Measurements from ENCODE around the gene FBXL15.

GRCh38 chr10:102401735-102402511 lies 18.7 kb upstream of the FBXL15 start:
- no peak for TF ChIP-seq ATF3 (IDR thresholded peaks at IDR 0.05)
- TF ChIP-seq ATF3 (CRISPR knock-in tag; conservative IDR thresholded peaks at IDR 0.05): no peak
- TF ChIP-seq FIP1L1 (IDR thresholded peaks at IDR 0.05; ENCODE audit: low read depth, low read length, poor library complexity, severe bottlenecking): no peak
- TF ChIP-seq CBFA2T2 (conservative IDR thresholded peaks at IDR 0.05): no peak
- no peak for TF ChIP-seq ATF6 (CRISPR knock-in tag; IDR thresholded peaks at IDR 0.05)
- TF ChIP-seq CHD2 (IDR thresholded peaks at IDR 0.05; ENCODE audit: low read depth, low read length): no peak
- no peak for TF ChIP-seq SMAD3 (CRISPR knock-in tag; conservative IDR thresholded peaks at IDR 0.05)
- no peak for TF ChIP-seq CTCF (IDR thresholded peaks at IDR 0.05 in 2 of 3, conservative IDR thresholded peaks at IDR 0.05 in 1 of 3; ENCODE audit: insufficient read depth in 2 of 3, low read depth in 1 of 3, low read length in 3 of 3)
- no peak for TF ChIP-seq TAL1 (IDR thresholded peaks at IDR 0.05)
- no peak for TF ChIP-seq CEBPG (CRISPR knock-in tag; IDR thresholded peaks at IDR 0.05)
- TF ChIP-seq CEBPG (tag; conservative IDR thresholded peaks at IDR 0.05 in 1 of 2, IDR thresholded peaks at IDR 0.05 in 1 of 2): no peak
